Parathyroid adenoma (tissue), 2 donors: ENCODE measurements around the gene TIMM10B.

Source experiments
- H2AFZ ChIP-seq: fragments of 300-600 bp; sonication (generic); one replicate; pipeline ENCODE4 v1.7.0; 2017; ENCODE audit warnings: antibody characterized with exemption, mild to moderate bottlenecking
- H3K27ac ChIP-seq: fragments of 300-600 bp; sonication (generic); one replicate; pipeline ENCODE4 v1.7.0; 2017
- H3K27me3 ChIP-seq: fragments of 300-600 bp; sonication (generic); one replicate; pipeline ENCODE4 v1.7.0; 2017; ENCODE audit warnings: low read length; ENCODE audit not compliant: control insufficient read depth, insufficient read depth
- H3K36me3 ChIP-seq: fragments of 300-600 bp; sonication (generic); one replicate; pipeline ENCODE4 v1.7.0; 2017; ENCODE audit warnings: low read length; ENCODE audit not compliant: control insufficient read depth, insufficient read depth
- H3K4me1 ChIP-seq: fragments of 300-600 bp; sonication (generic); one replicate; pipeline ENCODE4 v1.7.0; 2017; ENCODE audit warnings: control low read depth
- H3K4me2 ChIP-seq: fragments of 300-600 bp; sonication (generic); one replicate; pipeline ENCODE4 v1.7.0; 2017; ENCODE audit warnings: low read length
- H3K4me3 ChIP-seq: fragments of 300-600 bp; sonication (generic); one replicate; pipeline ENCODE4 v1.7.0; 2017; ENCODE audit warnings: low read depth, low read length
- H3K79me2 ChIP-seq: fragments of 300-600 bp; sonication (generic); one replicate; pipeline ENCODE4 v1.7.0; 2017; ENCODE audit warnings: control low read depth
- H3K9ac ChIP-seq: fragments of 300-600 bp; sonication (generic); one replicate; pipeline ENCODE4 v1.7.0; 2017; ENCODE audit warnings: mild to moderate bottlenecking
- H3K9me3 ChIP-seq: fragments of 300-600 bp; sonication (generic); one replicate; pipeline ENCODE4 v1.7.0; 2017; ENCODE audit warnings: low read length; ENCODE audit not compliant: control insufficient read depth
- TF ChIP-seq, protein P1 (sequence below): fragments of 300-600 bp; sonication (generic); IDR thresholded peaks from one replicate; pipeline ENCODE4 v1.7.0; 2017; ENCODE audit warnings: antibody characterized with exemption, mild to moderate bottlenecking
- donor health status: primary hyperparathyroidism.

The TIMM10B gene

DNA sequence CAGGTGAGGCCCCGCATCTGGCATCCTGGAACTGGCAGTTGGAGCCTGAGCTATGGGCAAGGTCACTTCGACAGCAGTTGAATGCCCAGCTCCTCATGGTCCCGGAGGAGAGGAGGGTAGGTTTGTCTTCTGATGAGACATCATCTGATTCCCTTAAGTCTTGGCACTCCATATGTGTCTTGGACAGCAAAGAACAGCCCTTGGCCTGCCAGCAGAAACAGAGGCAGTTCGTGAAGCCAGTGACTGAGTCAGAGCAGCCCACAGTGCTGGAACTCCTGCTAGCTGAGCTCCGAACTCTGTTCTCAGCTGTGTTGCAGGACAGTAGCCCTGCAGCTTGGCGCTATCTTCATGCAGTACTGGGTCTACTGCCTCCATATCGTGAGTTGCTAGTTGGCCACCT, 16.8 kb downstream of the TIMM10B start:
- H3K4me3 ChIP-seq = no peak overlapping the region
- no peak overlapping the region for H2AFZ ChIP-seq
- TF ChIP-seq, protein P1, sequence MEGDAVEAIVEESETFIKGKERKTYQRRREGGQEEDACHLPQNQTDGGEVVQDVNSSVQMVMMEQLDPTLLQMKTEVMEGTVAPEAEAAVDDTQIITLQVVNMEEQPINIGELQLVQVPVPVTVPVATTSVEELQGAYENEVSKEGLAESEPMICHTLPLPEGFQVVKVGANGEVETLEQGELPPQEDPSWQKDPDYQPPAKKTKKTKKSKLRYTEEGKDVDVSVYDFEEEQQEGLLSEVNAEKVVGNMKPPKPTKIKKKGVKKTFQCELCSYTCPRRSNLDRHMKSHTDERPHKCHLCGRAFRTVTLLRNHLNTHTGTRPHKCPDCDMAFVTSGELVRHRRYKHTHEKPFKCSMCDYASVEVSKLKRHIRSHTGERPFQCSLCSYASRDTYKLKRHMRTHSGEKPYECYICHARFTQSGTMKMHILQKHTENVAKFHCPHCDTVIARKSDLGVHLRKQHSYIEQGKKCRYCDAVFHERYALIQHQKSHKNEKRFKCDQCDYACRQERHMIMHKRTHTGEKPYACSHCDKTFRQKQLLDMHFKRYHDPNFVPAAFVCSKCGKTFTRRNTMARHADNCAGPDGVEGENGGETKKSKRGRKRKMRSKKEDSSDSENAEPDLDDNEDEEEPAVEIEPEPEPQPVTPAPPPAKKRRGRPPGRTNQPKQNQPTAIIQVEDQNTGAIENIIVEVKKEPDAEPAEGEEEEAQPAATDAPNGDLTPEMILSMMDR = no peak
- no peaks in the 10 kb centered on the region for H3K27me3 ChIP-seq
- no peaks in the 10 kb centered on the region for H3K4me1 ChIP-seq
- H3K36me3 ChIP-seq = no peaks in the 10 kb centered on the region
- H3K9ac ChIP-seq = no peak overlapping the region
- no peaks in the 10 kb centered on the region for H3K79me2 ChIP-seq
- no peak overlapping the region for H3K4me2 ChIP-seq
- no peak overlapping the region for H3K27ac ChIP-seq
- no peaks in the 10 kb centered on the region for H3K9me3 ChIP-seq

DNA sequence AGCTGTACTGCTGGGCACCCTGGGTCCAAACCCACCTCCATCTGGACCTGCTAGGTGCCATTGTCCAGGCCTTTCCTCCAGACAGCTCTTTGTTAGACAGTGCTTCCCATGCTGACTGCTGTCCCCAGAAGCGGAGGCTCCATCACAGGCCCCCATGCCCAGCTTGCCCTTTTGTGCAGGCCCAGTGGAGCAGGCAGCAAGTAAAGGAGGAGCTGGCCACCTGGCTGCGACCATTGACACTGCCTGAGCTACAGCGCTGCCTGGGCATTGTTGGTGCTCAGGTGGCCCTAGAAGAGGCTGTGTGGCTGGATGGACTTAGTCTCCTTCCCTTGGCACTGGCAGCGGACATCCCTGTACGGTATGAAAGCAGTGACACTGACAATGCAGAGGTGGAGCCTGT, 17.2 kb downstream of the TIMM10B start:
- Histone ChIP-seq H2AFZ (no peak overlapping the region), H3K79me2 (no peaks in the 10 kb centered on the region), H3K9me3 (no peaks in the 10 kb centered on the region), H3K4me3 (no peak overlapping the region), H3K36me3 (no peaks in the 10 kb centered on the region), H3K27ac (no peak overlapping the region), H3K27me3 (no peaks in the 10 kb centered on the region), H3K9ac (no peak overlapping the region), H3K4me2 (no peak overlapping the region), H3K4me1 (no peaks in the 10 kb centered on the region)
- TF ChIP-seq, protein P1 = no peak

DNA sequence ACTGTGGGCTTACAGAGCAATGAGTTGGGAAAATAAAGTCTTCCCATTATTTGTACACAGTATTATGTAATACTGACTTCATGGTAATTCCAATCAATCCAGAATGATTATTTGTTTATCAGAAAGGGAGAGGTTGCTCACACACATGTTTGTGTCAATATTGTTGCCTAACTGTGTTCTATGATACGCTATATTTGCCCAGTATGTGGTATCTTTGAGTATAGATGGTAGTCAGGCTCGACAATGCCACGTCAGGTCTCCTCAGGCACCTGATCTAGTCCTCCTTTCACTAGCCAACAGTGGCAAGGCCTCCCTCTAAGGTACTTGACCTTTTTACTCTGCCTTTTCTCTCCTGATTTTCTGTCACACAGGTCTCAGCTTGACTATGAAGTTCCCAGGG, 21.1 kb downstream of the TIMM10B start:
- Histone ChIP-seq H3K36me3 (no peaks in the 10 kb centered on the region), H3K4me3 (no peak overlapping the region), H3K79me2 (no peaks in the 10 kb centered on the region), H3K9me3 (no peaks in the 10 kb centered on the region), H3K27ac (no peak overlapping the region), H3K4me1 (no peaks in the 10 kb centered on the region), H3K9ac (no peak overlapping the region), H3K27me3 (no peaks in the 10 kb centered on the region), H2AFZ (no peak overlapping the region), H3K4me2 (no peak overlapping the region)
- TF ChIP-seq, protein P1 = no peak

DNA sequence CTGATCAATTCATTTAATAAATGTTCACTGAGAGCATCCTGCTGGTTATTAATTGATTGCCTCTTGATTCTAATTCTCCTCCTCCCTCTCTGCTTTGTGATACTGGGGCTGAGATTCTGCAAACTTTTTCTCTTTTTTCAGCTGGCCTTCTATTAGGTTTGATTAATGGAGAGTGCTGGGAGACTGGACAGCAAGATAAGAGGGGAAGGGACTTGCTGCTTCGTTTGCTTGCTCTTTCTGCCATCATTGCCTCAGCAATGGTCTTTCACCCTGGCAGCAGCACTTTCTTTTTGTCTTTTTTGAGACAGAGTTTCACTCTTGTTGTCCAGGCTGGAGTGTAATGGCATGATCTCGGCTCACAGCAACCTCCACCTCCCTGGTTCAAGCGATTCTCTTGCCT, 22.9 kb downstream of the TIMM10B start:
- Histone ChIP-seq H3K4me2 (no peak overlapping the region), H3K36me3 (no peaks in the 10 kb centered on the region), H3K27ac (no peak overlapping the region), H3K9ac (no peak overlapping the region), H3K4me3 (no peak overlapping the region), H3K9me3 (no peaks in the 10 kb centered on the region), H2AFZ (no peak overlapping the region), H3K79me2 (no peaks in the 10 kb centered on the region), H3K27me3 (no peaks in the 10 kb centered on the region), H3K4me1 (no peaks in the 10 kb centered on the region)
- TF ChIP-seq, protein P1 = no peak

DNA sequence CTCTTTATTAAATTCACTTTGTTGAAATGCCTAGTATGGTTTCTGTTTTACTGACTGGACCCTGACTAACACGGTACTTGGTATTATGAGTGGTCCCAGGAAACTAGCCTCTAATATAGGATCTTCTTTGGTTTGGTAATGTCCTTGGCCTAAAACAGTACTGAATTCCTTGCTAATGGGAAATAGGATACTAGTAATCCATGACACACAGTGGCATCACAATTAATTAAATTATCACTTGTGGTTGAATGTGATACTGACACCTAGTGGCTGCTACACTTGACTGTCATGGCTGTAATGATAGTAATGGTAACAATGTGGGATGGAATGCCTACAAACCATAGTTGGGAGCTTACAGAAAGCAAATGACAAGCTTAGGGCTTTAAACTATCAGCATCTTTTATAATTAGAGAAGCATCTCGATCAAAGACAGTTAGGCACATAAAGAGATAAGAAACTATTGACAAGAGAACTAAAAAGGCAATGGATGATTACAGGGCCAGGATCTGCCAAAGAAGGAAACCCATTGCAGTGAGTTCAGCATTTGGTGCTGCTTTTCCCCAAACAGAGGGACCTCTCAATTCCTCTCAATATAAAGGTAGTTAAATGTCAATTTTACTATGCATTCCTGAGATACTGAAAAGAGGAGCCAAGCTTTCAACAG, 24.4 kb downstream of the TIMM10B start:
- H3K4me1 ChIP-seq = no peaks in the 10 kb centered on the region
- H3K79me2 ChIP-seq = no peaks in the 10 kb centered on the region
- H2AFZ ChIP-seq = no peak overlapping the region
- H3K4me3 ChIP-seq = no peak overlapping the region
- no peaks in the 10 kb centered on the region for H3K9me3 ChIP-seq
- TF ChIP-seq, protein P1 = peak; percentile 58
- H3K27ac ChIP-seq = no peak overlapping the region
- H3K9ac ChIP-seq = no peak overlapping the region
- no peaks in the 10 kb centered on the region for H3K27me3 ChIP-seq
- no peaks in the 10 kb centered on the region for H3K36me3 ChIP-seq
- H3K4me2 ChIP-seq = no peak overlapping the region
